OCI-LY3 (cell line): ENCODE data around the gene EMC10.

Source experiments
- H2AFZ ChIP-seq: fragments of 200-600, 300-600 bp; shearing (Covaris generic); 2 replicates; pipeline ENCODE4 v1.6.0; 2014; ENCODE audit warnings: antibody characterized with exemption, low read depth, low read length
- H3K27ac ChIP-seq: fragments of 200-600, 300-600 bp; sonication (generic); 2 replicates; pipeline ENCODE4 v1.5.1; 2014; ENCODE audit warnings: mild to moderate bottlenecking, low read length, moderate library complexity, mixed read lengths
- H3K27me3 ChIP-seq: fragments of 200-600, 300-600 bp; sonication (generic); 2 replicates; pipeline ENCODE4 v1.6.1; 2014; ENCODE audit warnings: low read depth, low read length, mixed read lengths
- H3K36me3 ChIP-seq: fragments of 200-600, 300-600 bp; sonication (generic); replicated peaks from 2 replicates; pipeline ENCODE3; 2014; ENCODE audit warnings: low read depth, low read length, mixed read lengths
- H3K4me1 ChIP-seq: fragments of 300-600, 200-600 bp; sonication (generic); 2 replicates; pipeline ENCODE4 v1.6.1; 2014; ENCODE audit warnings: low read length, mixed read lengths
- H3K4me2 ChIP-seq: fragments of 200-600, 300-600 bp; sonication (generic); 2 replicates; pipeline ENCODE4 v1.6.1; 2014; ENCODE audit warnings: low read length, mixed read lengths
- H3K4me3 ChIP-seq: fragments of 300-600, 200-600 bp; sonication (generic); 2 replicates; pipeline ENCODE4 v1.5.1; 2014; ENCODE audit warnings: antibody characterized with exemption, mild to moderate bottlenecking, low read length, moderate library complexity
- H3K79me2 ChIP-seq: fragments of 300-600, 200-600 bp; shearing (Covaris generic); 2 replicates; pipeline ENCODE4 v1.6.1; 2014; ENCODE audit warnings: mild to moderate bottlenecking, low read length, mixed read lengths
- H3K9ac ChIP-seq: fragments of 300-600, 200-600 bp; shearing (Covaris generic); 2 replicates; pipeline ENCODE4 v1.6.0; 2014; ENCODE audit warnings: mild to moderate bottlenecking, low read length, moderate library complexity
- H3K9me3 ChIP-seq: fragments of 200-600, 300-600 bp; shearing (Covaris generic); 2 replicates; pipeline ENCODE4 v1.6.1; 2014; ENCODE audit warnings: low read length, mixed read lengths; ENCODE audit not compliant: insufficient read depth
- H4K20me1 ChIP-seq: fragments of 200-600, 300-600 bp; sonication (generic); 2 replicates; pipeline ENCODE4 v1.6.1; 2016; ENCODE audit warnings: low read length, mixed read lengths; ENCODE audit not compliant: insufficient read depth
- EZH2phosphoT487 ChIP-seq: fragments of 200-600 bp; shearing (Covaris generic); IDR thresholded peaks from 2 replicates; pipeline ENCODE4 v1.6.1; 2018; ENCODE audit warnings: antibody characterized with exemption, mixed run types, low read depth
- TF ChIP-seq, protein P1 (sequence below): fragments of 200-600, 300-600 bp; sonication (generic); IDR thresholded peaks from 2 replicates; pipeline ENCODE4 v1.5.1; 2014; ENCODE audit warnings: antibody characterized with exemption, low read length, low read depth

The EMC10 gene

DNA sequence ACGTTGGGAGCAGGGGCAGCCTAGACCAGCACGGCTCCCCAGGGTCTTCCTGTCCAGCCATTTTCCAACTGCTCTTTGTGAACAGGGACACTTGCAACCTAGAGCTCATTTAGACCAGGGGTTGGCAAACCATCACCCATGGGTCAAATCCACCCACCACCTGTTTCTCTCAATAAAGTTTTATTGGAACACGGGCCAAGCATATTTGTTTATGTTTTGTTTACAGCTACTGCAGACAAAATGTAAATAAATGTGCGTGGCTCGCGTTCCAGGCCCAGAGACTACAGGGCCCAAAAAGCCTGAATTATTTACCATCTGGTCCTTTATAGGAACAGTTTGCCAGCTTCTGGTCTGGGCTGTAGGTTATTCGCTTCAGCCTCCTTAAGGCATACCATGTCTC, 13.3 kb upstream of the EMC10 start:
- TF ChIP-seq, protein P1, sequence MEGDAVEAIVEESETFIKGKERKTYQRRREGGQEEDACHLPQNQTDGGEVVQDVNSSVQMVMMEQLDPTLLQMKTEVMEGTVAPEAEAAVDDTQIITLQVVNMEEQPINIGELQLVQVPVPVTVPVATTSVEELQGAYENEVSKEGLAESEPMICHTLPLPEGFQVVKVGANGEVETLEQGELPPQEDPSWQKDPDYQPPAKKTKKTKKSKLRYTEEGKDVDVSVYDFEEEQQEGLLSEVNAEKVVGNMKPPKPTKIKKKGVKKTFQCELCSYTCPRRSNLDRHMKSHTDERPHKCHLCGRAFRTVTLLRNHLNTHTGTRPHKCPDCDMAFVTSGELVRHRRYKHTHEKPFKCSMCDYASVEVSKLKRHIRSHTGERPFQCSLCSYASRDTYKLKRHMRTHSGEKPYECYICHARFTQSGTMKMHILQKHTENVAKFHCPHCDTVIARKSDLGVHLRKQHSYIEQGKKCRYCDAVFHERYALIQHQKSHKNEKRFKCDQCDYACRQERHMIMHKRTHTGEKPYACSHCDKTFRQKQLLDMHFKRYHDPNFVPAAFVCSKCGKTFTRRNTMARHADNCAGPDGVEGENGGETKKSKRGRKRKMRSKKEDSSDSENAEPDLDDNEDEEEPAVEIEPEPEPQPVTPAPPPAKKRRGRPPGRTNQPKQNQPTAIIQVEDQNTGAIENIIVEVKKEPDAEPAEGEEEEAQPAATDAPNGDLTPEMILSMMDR, result no peak
- no peak for TF ChIP-seq EZH2phosphoT487
- H3K4me2 ChIP-seq, result no peak overlapping the region
- H3K4me3 ChIP-seq, result no peak overlapping the region
- H3K9ac ChIP-seq, result no peak overlapping the region
- H3K4me1 ChIP-seq, result peaks cover 25% of the 10 kb centered on the region
- no peak overlapping the region for H2AFZ ChIP-seq
- H3K36me3 ChIP-seq, result no peaks in the 10 kb centered on the region
- no peaks in the 10 kb centered on the region for H3K9me3 ChIP-seq
- H3K27me3 ChIP-seq, result no peaks in the 10 kb centered on the region
- H4K20me1 ChIP-seq, result no peaks in the 10 kb centered on the region
- no peak overlapping the region for H3K27ac ChIP-seq
- H3K79me2 ChIP-seq, result no peaks in the 10 kb centered on the region

DNA sequence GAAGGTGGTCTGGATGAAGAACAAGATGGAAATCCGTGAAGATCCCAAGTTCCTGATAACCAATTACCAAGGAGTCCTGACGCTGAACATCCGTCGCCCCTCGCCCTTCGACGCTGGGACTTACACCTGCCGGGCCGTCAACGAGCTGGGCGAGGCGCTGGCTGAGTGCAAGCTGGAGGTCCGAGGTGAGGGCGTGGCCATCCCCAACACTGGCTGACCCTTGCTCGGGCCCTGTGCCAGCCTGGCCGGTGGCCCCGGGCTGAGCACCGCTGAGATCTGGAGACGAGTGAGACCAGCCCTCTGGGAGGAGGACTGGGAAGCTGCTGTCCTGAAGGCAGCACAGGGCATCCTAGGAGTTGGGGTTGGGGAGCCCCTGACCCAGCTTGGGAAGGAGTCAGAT, 12.0 kb upstream of the EMC10 start:
- no peaks in the 10 kb centered on the region for H4K20me1 ChIP-seq
- H3K4me1 ChIP-seq, result peaks cover 21% of the 10 kb centered on the region
- no peaks in the 10 kb centered on the region for H3K36me3 ChIP-seq
- no peak overlapping the region for H2AFZ ChIP-seq
- H3K27me3 ChIP-seq, result no peaks in the 10 kb centered on the region
- no peak for TF ChIP-seq EZH2phosphoT487
- TF ChIP-seq, protein P1, result no peak
- H3K9me3 ChIP-seq, result no peaks in the 10 kb centered on the region
- no peak overlapping the region for H3K27ac ChIP-seq
- H3K9ac ChIP-seq, result no peak overlapping the region
- no peak overlapping the region for H3K4me3 ChIP-seq
- no peak overlapping the region for H3K4me2 ChIP-seq
- H3K79me2 ChIP-seq, result no peaks in the 10 kb centered on the region

GRCh38 chr19:50465000-50465399, 11.3 kb upstream of the EMC10 start:
- H3K9ac ChIP-seq, result no peak overlapping the region
- H3K27me3 ChIP-seq, result no peaks in the 10 kb centered on the region
- H3K4me3 ChIP-seq, result no peak overlapping the region
- no peak overlapping the region for H2AFZ ChIP-seq
- TF ChIP-seq, protein P1, result no peak
- H3K4me1 ChIP-seq, result peaks cover 15% of the 10 kb centered on the region
- no peaks in the 10 kb centered on the region for H4K20me1 ChIP-seq
- no peak overlapping the region for H3K27ac ChIP-seq
- no peak overlapping the region for H3K4me2 ChIP-seq
- H3K9me3 ChIP-seq, result no peaks in the 10 kb centered on the region
- no peaks in the 10 kb centered on the region for H3K36me3 ChIP-seq
- H3K79me2 ChIP-seq, result no peaks in the 10 kb centered on the region

GRCh38 chr19:50465986-50466705, 10.2 kb upstream of the EMC10 start:
- no peak overlapping the region for H3K4me2 ChIP-seq
- no peaks in the 10 kb centered on the region for H3K27me3 ChIP-seq
- H3K4me3 ChIP-seq, result no peak overlapping the region
- TF ChIP-seq EZH2phosphoT487, result no peak
- TF ChIP-seq, protein P1, result 0 out of 2 replicates have a peak, but pooled peaks have one; percentile 5
- peaks cover 4% of the 10 kb centered on the region for H3K4me1 ChIP-seq
- no peaks in the 10 kb centered on the region for H4K20me1 ChIP-seq
- no peak overlapping the region for H3K27ac ChIP-seq
- no peak overlapping the region for H2AFZ ChIP-seq
- no peaks in the 10 kb centered on the region for H3K79me2 ChIP-seq
- no peaks in the 10 kb centered on the region for H3K36me3 ChIP-seq
- no peaks in the 10 kb centered on the region for H3K9me3 ChIP-seq
- H3K9ac ChIP-seq, result no peak overlapping the region
